GM20431 (cell line): Measurements from ENCODE around the gene FHL2.
"Not testable (repeated sequence)": the region's sequence is repeated elsewhere in the genome, so short reads cannot be mapped to it uniquely, and the experiment has no call there.

ENCODE experiments used
- in situ Hi-C: fragments of 300-500 bp; cut with MseI, MboI; formaldehyde crosslinking; loops from one replicate; pipeline ENCODE4 v1.15.0; 2020; ENCODE audit warnings: low sequenced_read_pairs; ENCODE audit not compliant: unreplicated experiment

The FHL2 gene

GRCh38 chr2:105424836-105425235 is 26.0 kb upstream of the FHL2 start:
- in situ Hi-C loops, result not testable (repeated sequence)

GRCh38 chr2:105422801-105423200 is 23.9 kb upstream of the FHL2 start:
- in situ Hi-C loops, result no loop called here

GRCh38 chr2:105421053-105421452 is 22.2 kb upstream of the FHL2 start:
- in situ Hi-C loops, result no loop called here

- in situ Hi-C loops, result no loop called here
These were observed 19.7 kb upstream of the FHL2 start for GRCh38 chr2:105418522-105418921.

- in situ Hi-C loops, result no loop called here
These were observed 19.1 kb upstream of the FHL2 start for GRCh38 chr2:105417857-105418436.

- in situ Hi-C loops, result no loop called here
These were observed 17.3 kb upstream of the FHL2 start for GRCh38 chr2:105416156-105416555.

- in situ Hi-C loops, result no loop called here
These were observed 16.2 kb upstream of the FHL2 start for GRCh38 chr2:105415007-105415406.

- in situ Hi-C loops, result no loop called here
These were observed 14.4 kb upstream of the FHL2 start for GRCh38 chr2:105413206-105413605.

GRCh38 chr2:105412584-105412983 is 13.7 kb upstream of the FHL2 start:
- in situ Hi-C loops, result no loop called here

GRCh38 chr2:105411720-105412407 is 13.0 kb upstream of the FHL2 start:
- in situ Hi-C loops, result no loop called here

- in situ Hi-C loops, result no loop called here
These were observed 11.7 kb upstream of the FHL2 start for GRCh38 chr2:105410554-105410953.

- in situ Hi-C loops, result no loop called here
These were observed 10.9 kb upstream of the FHL2 start for GRCh38 chr2:105409717-105410116.

GRCh38 chr2:105407946-105408743 is 9.3 kb upstream of the FHL2 start:
- in situ Hi-C loops, result no loop called here

GRCh38 chr2:105406221-105406620 is 7.4 kb upstream of the FHL2 start:
- in situ Hi-C loops, result no loop called here

GRCh38 chr2:105405291-105405690 is 6.4 kb upstream of the FHL2 start:
- in situ Hi-C loops, result no loop called here

GRCh38 chr2:105404736-105405135 is 5.9 kb upstream of the FHL2 start:
- in situ Hi-C loops, result no loop called here

GRCh38 chr2:105403783-105404698 is 5.2 kb upstream of the FHL2 start:
- in situ Hi-C loops, result no loop called here

GRCh38 chr2:105403241-105403782 is 4.5 kb upstream of the FHL2 start:
- in situ Hi-C loops, result no loop called here

- in situ Hi-C loops, result no loop called here
These were observed 4.0 kb upstream of the FHL2 start for GRCh38 chr2:105402809-105403208.

- in situ Hi-C loops, result no loop called here
These were observed 3.0 kb upstream of the FHL2 start for GRCh38 chr2:105401867-105402266.
